ENCODE data around the gene OSBP2. TPM values are rescaled to one million over a fixed set of nuclear protein-coding genes. Genes with fewer than 3 reads are reported as not detected.

OSBP2 gene
- 3.9 and 22.5 TPM in 2 replicates for total RNA-seq

DNA sequence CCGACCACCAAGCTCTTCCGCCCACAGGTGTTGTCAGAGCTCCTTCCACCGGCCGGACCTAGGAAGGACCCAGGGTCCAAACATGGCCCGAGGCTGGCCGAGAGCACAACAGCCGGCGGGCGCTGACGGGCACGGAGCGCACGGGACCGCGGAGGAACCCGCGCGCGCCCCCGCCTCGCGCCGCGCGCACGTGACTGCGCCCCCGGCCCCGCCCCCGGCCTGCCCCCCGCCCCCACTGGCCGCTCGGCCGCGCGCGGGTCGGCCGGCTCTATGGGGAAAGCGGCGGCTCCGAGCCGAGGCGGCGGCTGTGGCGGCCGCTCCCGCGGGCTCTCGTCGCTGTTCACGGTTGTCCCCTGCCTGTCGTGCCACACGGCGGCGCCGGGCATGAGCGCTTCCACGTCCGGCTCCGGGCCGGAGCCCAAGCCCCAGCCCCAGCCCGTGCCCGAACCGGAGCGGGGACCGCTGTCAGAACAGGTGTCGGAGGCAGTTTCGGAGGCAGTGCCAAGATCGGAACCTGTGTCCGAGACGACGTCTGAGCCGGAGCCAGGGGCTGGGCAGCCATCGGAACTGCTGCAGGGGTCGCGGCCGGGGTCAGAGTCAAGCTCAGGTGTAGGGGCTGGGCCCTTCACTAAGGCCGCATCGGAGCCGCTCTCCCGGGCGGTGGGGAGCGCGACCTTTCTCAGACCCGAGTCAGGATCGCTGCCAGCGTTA is at the start of gene OSBP2:
Gene OSBP2, plus strand, starts transcription at position 235 of the 711 bp plus-strand sequence. Its CDS starts 36 bp downstream, at position 271.

GRCh38 chr22:30667494-30668385 is 26.9 kb upstream of the OSBP2 start, which contains the start of gene DUSP18:
DUSP18 (minus strand) TSS chr22:30667875; CDS start chr22:30664003, 3,872 bp downstream.

Other genes starting within 250 kb of the OSBP2 start
- gene SEC14L3, start 222.9 kb upstream of the OSBP2 start, total RNA-seq = not detected in 2 replicates
- 0.06 TPM in 1 of 2 replicates, not detected in the other for gene SEC14L4, start 189.2 kb upstream of the OSBP2 start, total RNA-seq
- 0.13 TPM in 1 of 2 replicates, not detected in the other for gene SEC14L6, start 148.1 kb upstream of the OSBP2 start, total RNA-seq
- not detected in 2 replicates for gene GAL3ST1, start 120.2 kb upstream of the OSBP2 start, total RNA-seq
- gene PES1, start 103.0 kb upstream of the OSBP2 start, total RNA-seq = 58.1 and 94.7 TPM in 2 replicates
- gene TCN2, start 87.7 kb upstream of the OSBP2 start, total RNA-seq = 25.6 and 65.6 TPM in 2 replicates
- gene SLC35E4, start 59.1 kb upstream of the OSBP2 start, total RNA-seq = 13.1 and 21.0 TPM in 2 replicates
- gene DUSP18, start 27.0 kb upstream of the OSBP2 start, total RNA-seq = 8.4 and 15.5 TPM in 2 replicates

Data from bladder microvascular endothelial cell (primary cell).